ENCODE measurements around the gene TRPM8.

TRPM8 gene

DNA sequence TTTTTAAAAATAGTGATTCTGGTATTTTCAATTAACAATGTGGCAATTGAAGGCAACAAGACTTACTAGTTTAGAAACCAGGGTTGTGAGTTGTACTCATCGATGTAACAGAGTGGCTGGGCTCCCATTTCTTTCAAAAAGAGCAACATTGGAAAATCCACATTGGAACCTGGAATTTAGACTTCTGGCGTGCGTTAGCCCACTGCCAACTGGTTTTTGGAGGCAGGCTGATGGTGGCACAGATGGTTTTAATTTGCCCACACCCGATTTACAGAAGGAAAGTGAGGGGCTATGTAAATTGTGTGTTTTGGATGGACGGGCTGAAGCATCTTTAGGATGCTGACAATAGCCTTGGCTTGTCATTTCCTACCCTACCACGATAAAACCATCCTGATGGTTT lies 66.3 kb downstream of the TRPM8 start:
- no peak overlapping the region for H3K27ac ChIP-seq
- TF ChIP-seq ZFX (IDR thresholded peaks at IDR 0.05; ENCODE audit: borderline replicate concordance): no peak
- TF ChIP-seq, protein P1, sequence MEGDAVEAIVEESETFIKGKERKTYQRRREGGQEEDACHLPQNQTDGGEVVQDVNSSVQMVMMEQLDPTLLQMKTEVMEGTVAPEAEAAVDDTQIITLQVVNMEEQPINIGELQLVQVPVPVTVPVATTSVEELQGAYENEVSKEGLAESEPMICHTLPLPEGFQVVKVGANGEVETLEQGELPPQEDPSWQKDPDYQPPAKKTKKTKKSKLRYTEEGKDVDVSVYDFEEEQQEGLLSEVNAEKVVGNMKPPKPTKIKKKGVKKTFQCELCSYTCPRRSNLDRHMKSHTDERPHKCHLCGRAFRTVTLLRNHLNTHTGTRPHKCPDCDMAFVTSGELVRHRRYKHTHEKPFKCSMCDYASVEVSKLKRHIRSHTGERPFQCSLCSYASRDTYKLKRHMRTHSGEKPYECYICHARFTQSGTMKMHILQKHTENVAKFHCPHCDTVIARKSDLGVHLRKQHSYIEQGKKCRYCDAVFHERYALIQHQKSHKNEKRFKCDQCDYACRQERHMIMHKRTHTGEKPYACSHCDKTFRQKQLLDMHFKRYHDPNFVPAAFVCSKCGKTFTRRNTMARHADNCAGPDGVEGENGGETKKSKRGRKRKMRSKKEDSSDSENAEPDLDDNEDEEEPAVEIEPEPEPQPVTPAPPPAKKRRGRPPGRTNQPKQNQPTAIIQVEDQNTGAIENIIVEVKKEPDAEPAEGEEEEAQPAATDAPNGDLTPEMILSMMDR (IDR thresholded peaks at IDR 0.05): no peak

DNA sequence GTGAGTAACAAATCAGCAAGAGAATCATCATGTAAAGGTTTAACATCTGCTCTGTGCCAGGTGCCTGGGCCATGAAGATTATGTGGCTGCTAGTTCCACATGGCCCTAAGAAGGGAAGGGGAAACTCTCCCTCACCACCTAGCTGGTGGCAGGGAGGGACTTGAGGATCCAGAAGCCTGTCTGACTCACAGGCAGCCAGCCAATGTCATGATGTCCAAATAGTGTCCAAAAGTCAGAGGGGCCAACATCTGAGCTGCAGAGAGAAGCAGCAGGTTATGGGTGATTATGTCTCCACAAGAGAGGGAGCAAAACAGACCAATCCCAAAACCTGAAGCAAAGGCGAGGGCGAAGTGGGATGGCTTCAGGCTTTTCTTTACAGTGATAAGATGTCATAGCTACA lies 71.4 kb downstream of the TRPM8 start:
- no peak for TF ChIP-seq ZFX (IDR thresholded peaks at IDR 0.05; ENCODE audit: borderline replicate concordance)
- TF ChIP-seq, protein P1 (IDR thresholded peaks at IDR 0.05): no peak
- no peak overlapping the region for H3K27ac ChIP-seq

DNA sequence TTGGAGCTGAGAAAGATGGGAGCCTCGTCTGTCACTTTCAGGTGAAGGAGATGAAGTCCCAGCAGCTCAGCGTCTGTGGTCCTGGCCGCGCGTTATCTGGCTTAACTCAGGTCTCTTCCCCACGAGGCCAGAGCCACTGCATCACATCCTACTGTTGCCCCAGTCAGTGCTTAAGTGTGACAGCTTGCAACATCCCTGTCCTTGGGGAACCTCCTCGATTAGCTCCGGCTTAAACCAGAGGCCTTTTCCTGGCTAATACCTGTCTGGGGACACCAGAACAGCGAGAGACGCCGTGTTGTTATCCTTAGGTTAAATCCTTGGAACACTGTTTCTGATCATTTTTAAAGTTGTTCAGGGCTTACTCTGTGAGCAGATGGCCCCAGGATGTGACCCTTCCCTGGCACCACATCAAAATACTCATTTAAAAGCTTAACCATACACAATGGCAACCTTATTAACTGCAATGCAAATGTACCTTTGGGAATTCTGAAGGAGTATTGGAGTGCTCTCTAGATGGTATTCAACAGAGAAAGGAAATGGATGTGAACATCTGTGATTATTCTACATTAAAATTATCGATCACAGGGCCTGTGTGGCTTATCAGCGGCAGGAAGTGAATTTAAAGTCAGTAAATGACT lies 72.2 kb downstream of the TRPM8 start:
- H3K27ac ChIP-seq: no peak overlapping the region
- no peak for TF ChIP-seq ZFX (IDR thresholded peaks at IDR 0.05; ENCODE audit: borderline replicate concordance)
- TF ChIP-seq, protein P1 (IDR thresholded peaks at IDR 0.05): no peak

DNA sequence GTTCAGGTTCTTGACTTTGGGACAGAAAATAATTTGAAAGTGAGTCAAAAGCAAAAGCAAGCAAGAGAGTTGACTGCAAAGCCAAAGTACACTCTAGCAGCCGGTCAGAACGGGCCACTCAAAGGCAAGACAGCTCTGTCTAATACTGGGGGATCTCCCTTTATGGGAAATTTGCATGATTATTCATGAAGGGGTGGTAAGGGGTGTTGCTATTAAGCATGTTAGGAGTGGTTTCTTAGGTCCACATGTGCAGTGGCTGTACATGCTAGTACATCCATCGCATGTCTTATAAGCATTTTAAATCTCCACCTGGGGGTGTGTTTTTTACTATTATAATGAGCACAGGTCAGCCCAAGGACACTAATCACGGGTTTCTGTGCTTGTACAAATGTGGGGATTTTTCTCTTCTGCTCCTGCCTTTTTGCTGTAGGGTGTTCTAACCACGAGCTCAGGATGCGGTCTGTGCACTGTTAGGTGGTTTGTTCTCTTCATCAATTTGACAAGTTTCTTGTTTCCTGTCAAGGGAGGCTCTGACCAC lies 73.2 kb downstream of the TRPM8 start:
- TF ChIP-seq ZFX (IDR thresholded peaks at IDR 0.05; ENCODE audit: borderline replicate concordance): no peak
- TF ChIP-seq, protein P1 (IDR thresholded peaks at IDR 0.05): no peak

DNA sequence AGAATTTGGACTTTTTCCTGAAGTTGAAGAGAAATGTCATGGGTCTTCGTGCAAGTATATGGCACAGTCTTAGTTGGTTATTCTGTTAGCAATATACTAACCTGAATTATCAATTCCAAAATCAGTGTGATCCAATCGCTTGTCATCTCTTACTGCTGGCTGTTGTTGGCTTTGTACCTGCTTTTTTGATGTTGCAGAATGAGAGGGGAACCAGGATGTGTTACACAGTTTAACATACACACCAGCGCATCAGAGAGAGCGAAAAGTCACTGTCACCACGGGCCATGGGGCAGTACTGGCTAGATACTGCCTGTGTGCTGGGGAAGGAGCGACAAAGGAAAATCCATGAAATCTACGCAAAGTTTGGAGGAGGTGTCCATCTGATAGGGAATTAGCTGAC lies 74.0 kb downstream of the TRPM8 start:
- TF ChIP-seq, protein P1 (IDR thresholded peaks at IDR 0.05): no peak
- TF ChIP-seq ZFX (IDR thresholded peaks at IDR 0.05; ENCODE audit: borderline replicate concordance): no peak
- H3K27ac ChIP-seq: no peak overlapping the region

More for the DNA sequence above, 73.2 kb downstream of the TRPM8 start:
- no peak overlapping the region for H3K27ac ChIP-seq

DNA sequence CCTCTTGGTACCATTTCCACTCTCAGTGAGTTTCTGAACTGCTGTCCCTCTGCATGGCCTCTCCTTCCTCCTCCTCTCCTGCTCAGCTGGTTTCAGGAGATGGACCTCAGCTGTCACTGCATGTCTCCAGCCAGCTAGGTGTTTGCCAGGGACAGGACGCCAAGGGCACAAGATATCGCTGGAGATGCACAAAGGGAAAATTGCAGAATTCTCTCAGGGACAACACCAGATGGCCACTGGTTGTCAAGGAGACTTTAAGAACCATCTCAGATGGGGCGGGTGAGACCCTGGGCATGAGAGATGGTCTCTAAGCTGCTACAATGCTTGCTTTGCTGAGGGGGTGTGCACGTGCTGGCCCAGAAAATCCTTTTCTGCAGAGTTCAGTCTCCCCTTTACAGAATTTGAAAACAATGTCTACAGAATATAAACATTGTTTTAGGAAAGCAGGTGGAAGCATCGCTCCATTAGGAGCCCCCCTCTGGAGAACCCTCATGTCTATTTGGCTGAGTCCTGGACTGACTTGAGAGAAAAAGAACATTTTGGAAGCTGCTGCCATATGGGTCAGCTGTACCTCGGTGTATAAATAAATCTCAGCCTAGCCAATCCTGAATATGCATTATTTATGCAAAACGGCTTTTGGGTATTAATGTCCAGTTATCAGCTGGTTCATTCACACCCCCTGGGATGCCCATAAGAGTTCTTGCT lies 75.5 kb downstream of the TRPM8 start:
- TF ChIP-seq ZFX (IDR thresholded peaks at IDR 0.05; ENCODE audit: borderline replicate concordance): no peak
- TF ChIP-seq, protein P1 (IDR thresholded peaks at IDR 0.05): no peak

DNA sequence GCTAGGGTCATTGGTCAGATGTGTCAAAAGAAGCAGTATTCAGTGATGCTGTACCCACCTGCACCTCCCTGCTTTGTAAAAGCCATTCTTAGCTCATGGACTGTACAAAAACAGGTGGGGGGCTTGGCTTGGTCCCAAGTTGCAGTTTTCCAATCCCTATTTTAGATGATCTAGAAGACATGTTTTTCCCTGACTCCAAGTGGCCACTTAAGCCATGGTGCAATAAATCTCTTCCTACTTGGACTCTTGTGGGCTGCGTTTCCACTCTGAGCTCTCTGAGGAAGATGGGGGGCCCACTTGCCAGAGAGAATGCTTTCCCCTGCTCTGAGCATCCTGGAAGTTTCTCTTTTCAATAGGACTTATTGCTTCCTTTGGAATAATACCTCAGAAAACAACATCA lies 76.3 kb downstream of the TRPM8 start:
- TF ChIP-seq, protein P1 (IDR thresholded peaks at IDR 0.05): no peak
- TF ChIP-seq ZFX (IDR thresholded peaks at IDR 0.05; ENCODE audit: borderline replicate concordance): no peak
- no peak overlapping the region for H3K27ac ChIP-seq

More for the DNA sequence above, 75.5 kb downstream of the TRPM8 start:
- no peak overlapping the region for H3K27ac ChIP-seq

Data from 22Rv1 (cell line).